Lower leg skin (tissue), 4 donors: ENCODE data around the gene SRPX. TPM values are rescaled to one million over a fixed set of nuclear protein-coding genes. Genes with fewer than 3 reads are reported as not detected.

Experiments used
- DNase-seq, 2 donors: peaks; one replicate each; pipeline ENCODE4 v3.0.0-alpha.2; 2019; ENCODE audit warnings: low spot score in 2 of 2
- H3K4me3 ChIP-seq: fragments of 200-600 bp; sonication (generic); 2 replicates; pipeline ENCODE4 v1.5.1; 2017; ENCODE audit warnings: mild to moderate bottlenecking, low read depth; ENCODE audit not compliant: poor library complexity, severe bottlenecking
- POLR2A ChIP-seq, 2 donors: fragments of 450-650 bp; IDR thresholded peaks; one replicate each; pipeline ENCODE4 v1.6.1; 2016 to 2017; ENCODE audit warnings: antibody characterized with exemption in 2 of 2, mild to moderate bottlenecking in 1 of 2, moderate library complexity in 1 of 2
- WGBS, 2 donors: methylation state at CpG; one replicate each; pipeline ENCODE4 v1.1.5; 2018; 5-methylcytosine and 5-hydroxymethylcytosine counted together
- intact Hi-C: fragments of 100-400 bp; cut with DNase I; formaldehyde crosslinking; loops from one replicate; pipeline ENCODE4 v1.15.0; 2023; ENCODE audit warnings: low total_unique reads
- total RNA-seq, 4 donors: library from RNA; depleted of rRNA; stranded (reverse); fragments of >200 nt; gene quantifications; one replicate each; pipeline ENCODE4 v1.1.0, GENCODE V29; 2016
- TF ChIP-seq, protein P1 (sequence below), 3 donors: fragments of 450-650 bp; IDR thresholded peaks; one replicate each; pipeline ENCODE4 v1.5.1; 2016; ENCODE audit warnings: antibody characterized with exemption in 3 of 3, mild to moderate bottlenecking in 3 of 3, moderate library complexity in 2 of 3

The SRPX gene
- total RNA-seq, 4 donors from 2014 or later: 13.4 to 56.5 (median 22.3) TPM

DNA sequence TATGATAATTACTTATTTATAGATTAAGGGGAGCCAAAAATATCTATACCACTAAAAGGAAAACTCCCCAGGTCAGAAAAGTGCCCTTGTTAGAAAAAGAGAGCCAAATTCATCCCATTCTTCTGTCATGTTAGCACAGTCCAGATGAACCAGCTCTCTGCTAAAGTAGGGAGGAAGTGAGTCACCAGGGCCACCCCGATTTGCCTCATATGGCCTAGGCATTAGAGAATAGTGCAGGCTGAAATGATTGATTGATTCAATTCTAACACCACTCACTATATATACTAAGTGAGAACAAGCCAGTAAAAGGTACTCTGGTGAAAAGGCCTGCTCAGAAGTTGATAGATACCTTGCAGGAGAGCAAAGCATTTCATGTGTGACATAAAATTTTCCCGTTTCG is 94.5 kb downstream of the SRPX start:
- intact Hi-C loops: no loop called here
- TF ChIP-seq POLR2A (IDR thresholded peaks at IDR 0.05): no peak
- TF ChIP-seq, protein P1, sequence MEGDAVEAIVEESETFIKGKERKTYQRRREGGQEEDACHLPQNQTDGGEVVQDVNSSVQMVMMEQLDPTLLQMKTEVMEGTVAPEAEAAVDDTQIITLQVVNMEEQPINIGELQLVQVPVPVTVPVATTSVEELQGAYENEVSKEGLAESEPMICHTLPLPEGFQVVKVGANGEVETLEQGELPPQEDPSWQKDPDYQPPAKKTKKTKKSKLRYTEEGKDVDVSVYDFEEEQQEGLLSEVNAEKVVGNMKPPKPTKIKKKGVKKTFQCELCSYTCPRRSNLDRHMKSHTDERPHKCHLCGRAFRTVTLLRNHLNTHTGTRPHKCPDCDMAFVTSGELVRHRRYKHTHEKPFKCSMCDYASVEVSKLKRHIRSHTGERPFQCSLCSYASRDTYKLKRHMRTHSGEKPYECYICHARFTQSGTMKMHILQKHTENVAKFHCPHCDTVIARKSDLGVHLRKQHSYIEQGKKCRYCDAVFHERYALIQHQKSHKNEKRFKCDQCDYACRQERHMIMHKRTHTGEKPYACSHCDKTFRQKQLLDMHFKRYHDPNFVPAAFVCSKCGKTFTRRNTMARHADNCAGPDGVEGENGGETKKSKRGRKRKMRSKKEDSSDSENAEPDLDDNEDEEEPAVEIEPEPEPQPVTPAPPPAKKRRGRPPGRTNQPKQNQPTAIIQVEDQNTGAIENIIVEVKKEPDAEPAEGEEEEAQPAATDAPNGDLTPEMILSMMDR (IDR thresholded peaks at IDR 0.05): no peak
- H3K4me3 ChIP-seq: no peak overlapping the region
- no peak for DNase-seq
- 74 to 95% methylated on average over 3 of the region's 3 CpGs for WGBS, 2 donors

DNA sequence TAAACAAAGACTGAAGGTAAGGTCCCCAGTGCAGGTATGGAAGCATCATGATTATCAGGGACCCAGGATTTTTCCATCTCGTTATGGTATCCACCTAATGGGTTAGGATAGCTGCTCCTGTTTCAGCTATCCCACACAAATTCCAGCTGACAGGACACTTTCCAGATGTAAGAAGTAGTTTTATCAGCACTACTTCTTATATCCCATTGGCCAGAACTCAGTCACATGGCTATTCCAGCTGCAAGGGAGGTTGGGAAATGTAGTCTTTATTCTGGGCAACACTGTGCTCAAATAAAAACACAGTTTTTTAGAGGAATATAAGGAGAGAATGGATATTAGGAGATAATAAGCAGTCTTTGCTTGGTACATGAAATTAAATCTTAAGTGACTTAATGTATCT is 96.7 kb downstream of the SRPX start:
- TF ChIP-seq, protein P1 (IDR thresholded peaks at IDR 0.05): no peak
- TF ChIP-seq POLR2A (IDR thresholded peaks at IDR 0.05): no peak
- intact Hi-C loops: no loop called here
- DNase-seq: no peak
- WGBS, 2 donors: 68 to 80% methylated on average over 1 of the region's 1 CpG
- no peak overlapping the region for H3K4me3 ChIP-seq

GRCh38 chrX:38117485-38117884 is 103.2 kb downstream of the SRPX start:
- 62 to 66% methylated on average over 7 of the region's 7 CpGs for WGBS, 2 donors
- H3K4me3 ChIP-seq: no peak overlapping the region
- TF ChIP-seq, protein P1 (IDR thresholded peaks at IDR 0.05): no peak
- TF ChIP-seq POLR2A (IDR thresholded peaks at IDR 0.05): no peak
- intact Hi-C loops: no loop called here
- DNase-seq: no peak

DNA sequence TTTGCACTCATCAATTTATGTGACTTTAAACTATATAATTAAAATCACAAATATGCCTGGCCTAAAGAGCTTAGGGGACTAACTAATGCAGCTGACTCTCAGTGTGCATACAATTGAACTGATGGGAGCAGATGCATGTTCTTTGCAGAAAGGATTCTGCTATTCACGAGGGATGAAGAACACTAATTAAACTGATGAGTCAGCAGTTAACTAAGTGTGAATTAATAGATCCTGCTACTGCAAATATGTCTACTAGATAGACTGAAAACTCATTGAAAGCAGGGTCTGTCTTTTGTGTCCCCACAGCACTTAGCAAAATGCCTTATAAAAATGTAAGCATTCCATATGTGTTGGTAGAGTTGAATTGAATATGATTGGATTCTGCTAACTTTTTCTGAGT is 104.0 kb downstream of the SRPX start:
- 22 to 69% methylated on average over 1 of the region's 1 CpG for WGBS, 2 donors
- TF ChIP-seq POLR2A (IDR thresholded peaks at IDR 0.05): no peak
- TF ChIP-seq, protein P1 (IDR thresholded peaks at IDR 0.05): no peak
- intact Hi-C loops: no loop called here
- DNase-seq: no peak
- no peak overlapping the region for H3K4me3 ChIP-seq

DNA sequence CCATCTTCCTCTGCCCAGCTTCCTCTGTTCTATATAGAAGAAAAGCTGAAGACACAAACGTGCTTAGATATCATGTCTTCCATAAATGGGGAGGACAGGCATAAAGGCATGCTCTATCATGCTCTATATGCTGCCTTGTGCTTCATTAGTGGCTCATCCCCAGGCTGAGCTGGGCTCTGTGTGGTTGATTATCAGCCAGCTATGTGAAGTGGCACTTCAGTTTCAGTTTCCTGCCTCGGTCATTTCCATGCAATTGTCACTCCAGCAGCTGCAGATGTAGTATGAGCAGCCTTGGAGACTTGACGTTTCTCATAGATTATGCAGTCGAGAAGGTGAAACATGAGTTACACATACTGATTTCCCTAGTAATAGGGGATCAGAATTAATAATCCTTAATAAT is 108.1 kb downstream of the SRPX start:
- TF ChIP-seq POLR2A (IDR thresholded peaks at IDR 0.05): no peak
- TF ChIP-seq, protein P1 (IDR thresholded peaks at IDR 0.05): no peak
- WGBS, 2 donors: 62 to 65% methylated on average over 4 of the region's 4 CpGs
- intact Hi-C loops: no loop called here
- DNase-seq: no peak
- no peak overlapping the region for H3K4me3 ChIP-seq

DNA sequence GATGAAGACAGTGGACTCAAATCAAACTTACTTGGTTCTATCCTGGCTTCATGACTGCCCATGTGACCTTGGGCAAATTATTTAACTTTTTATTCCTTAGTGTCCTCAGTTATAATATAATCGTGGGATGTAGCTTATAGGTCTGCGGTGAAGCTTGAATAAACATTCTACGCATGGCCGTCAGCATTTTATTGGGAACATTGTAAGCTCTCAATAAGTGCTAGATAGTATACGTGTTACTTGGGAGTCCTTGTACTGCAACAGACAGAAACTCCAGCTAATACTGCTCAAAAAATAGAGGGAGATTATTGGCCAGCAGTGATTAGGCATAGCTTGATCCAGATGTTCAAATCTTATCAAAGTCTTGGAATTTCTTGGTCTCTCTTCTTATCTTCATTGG is 109.5 kb downstream of the SRPX start:
- H3K4me3 ChIP-seq: no peak overlapping the region
- WGBS, 2 donors: 87 to 97% methylated on average over 5 of the region's 5 CpGs
- intact Hi-C loops: no loop called here
- TF ChIP-seq POLR2A (IDR thresholded peaks at IDR 0.05): no peak
- TF ChIP-seq, protein P1 (IDR thresholded peaks at IDR 0.05): no peak
- DNase-seq: no peak
